K562 (cell line): ENCODE measurements around the gene AGPAT1. TPM values are rescaled to one million over a fixed set of nuclear protein-coding genes. Genes with fewer than 3 reads are reported as not detected.

Experiments
- CBFB ChIP-seq: sonication (generic); formaldehyde crosslinking; IDR thresholded peaks from 2 replicates; pipeline ENCODE4 v1.4.0; 2020; ENCODE audit warnings: mild to moderate bottlenecking, missing genetic modification reagents
- CBX1 ChIP-seq: sonication (generic); IDR thresholded peaks from 2 replicates; pipeline ENCODE4 v1.6.1; 2016; ENCODE audit warnings: antibody characterized with exemption, low read depth, mild to moderate bottlenecking
- CHAMP1 ChIP-seq: fragments of 450-650 bp; IDR thresholded peaks from 2 replicates; pipeline ENCODE4 v1.6.1; 2016; ENCODE audit warnings: mild to moderate bottlenecking
- CLOCK ChIP-seq: fragments of 250-450 bp; sonication (Bioruptor Pico); IDR thresholded peaks from 2 replicates; pipeline ENCODE4 v1.4.0; 2020; ENCODE audit warnings: mild to moderate bottlenecking, moderate library complexity, borderline replicate concordance
- CTCFL ChIP-seq: IDR thresholded peaks from 2 replicates; pipeline ENCODE4 v1.6.1; 2011; ENCODE audit warnings: borderline replicate concordance, low read depth, mild to moderate bottlenecking, moderate library complexity, low read length; ENCODE audit not compliant: insufficient read depth, poor library complexity, severe bottlenecking
- DIDO1 ChIP-seq: fragments of 450-650 bp; IDR thresholded peaks from 2 replicates; pipeline ENCODE4 v1.6.1; 2016; ENCODE audit warnings: low read depth, missing biosample characterization, missing genetic modification characterization
- ELF2 ChIP-seq: fragments of 250-450 bp; sonication (Bioruptor Pico); IDR thresholded peaks from 2 replicates; pipeline ENCODE4 v1.5.0; 2021; ENCODE audit warnings: mild to moderate bottlenecking
- GATAD2A ChIP-seq: fragments of 450-650 bp; IDR thresholded peaks from 2 replicates; pipeline ENCODE4 v1.6.1; 2017
- HMBOX1 ChIP-seq: sonication (generic); IDR thresholded peaks from 2 replicates; pipeline ENCODE4 v1.6.1; 2016
- LCOR ChIP-seq: sonication (generic); formaldehyde crosslinking; IDR thresholded peaks from 2 replicates; pipeline ENCODE4 v1.8.0; 2022; ENCODE audit warnings: mild to moderate bottlenecking, missing genetic modification reagents
- MYNN ChIP-seq, 2 experiments: sonication (generic); formaldehyde crosslinking in 1 of 2; IDR thresholded peaks; 2 replicates each; pipeline versions ENCODE4 v1.5.0 to v1.6.1; 2016 to 2020; ENCODE audit warnings: antibody characterized with exemption in 1 of 2, missing genetic modification reagents in 1 of 2
- RNF2 ChIP-seq: sonication (generic); IDR thresholded peaks from 2 replicates; pipeline ENCODE4 v1.6.1; 2016
- SIX5 ChIP-seq, 2 experiments: IDR thresholded peaks; 2 replicates each; pipeline ENCODE4 v1.6.1; 2011; ENCODE audit warnings: low read length in 2 of 2, borderline replicate concordance in 1 of 2, low read depth in 1 of 2, mild to moderate bottlenecking in 1 of 2, moderate library complexity in 1 of 2; ENCODE audit not compliant: insufficient read depth in 1 of 2
- SRSF3 ChIP-seq: fragments of 200-400 bp; formaldehyde crosslinking; IDR thresholded peaks from 2 replicates; pipeline ENCODE4 v1.6.1; 2016; ENCODE audit warnings: mild to moderate bottlenecking, low read length, moderate library complexity; ENCODE audit not compliant: insufficient read depth
- WHSC1 ChIP-seq: IDR thresholded peaks from one replicate; pipeline ENCODE4 v1.6.1; 2012; ENCODE audit warnings: low read length, control low read depth, inconsistent platforms
- ZFP91 ChIP-seq: sonication (generic); formaldehyde crosslinking; IDR thresholded peaks from 2 replicates; pipeline ENCODE4 v1.8.0; 2022; ENCODE audit warnings: mild to moderate bottlenecking, missing genetic modification reagents
- ZNF253 ChIP-seq: fragments of 250-450 bp; sonication (Bioruptor Pico); conservative IDR thresholded peaks from 2 replicates; pipeline ENCODE4 v1.6.1; 2021; ENCODE audit warnings: mild to moderate bottlenecking
- ZNF644 ChIP-seq: fragments of 200-800 bp; sonication (Bioruptor generic); IDR thresholded peaks from 2 replicates; pipeline ENCODE4 v1.6.1; 2016; ENCODE audit warnings: low read depth, missing genetic modification characterization, missing compliant biosample characterization
- polyA plus RNA-seq, 8 experiments: library from polyadenylated mRNA; depleted of rRNA in 4 of 8; stranded (reverse) in 5 of 8; unstranded in 3 of 8; fragments of >200 nt; fragmentation: Nextera tagmentation in 2 of 8; fragmentation: Illumina TruSeq in 1 of 8; extraction: Ambion mirVana in 2 of 8; extraction: Trizol in 1 of 8; gene quantifications; 2 replicates each; pipeline versions ENCODE4 v1.2.1 to v1.2.3, GENCODE V29; 2011 to 2014; ENCODE audit warnings: inconsistent platforms in 1 of 8, missing spikeins in 1 of 8
- total RNA-seq, 7 experiments: library from RNA; depleted of rRNA in 6 of 7; stranded (reverse); fragments of >200 nt in 6 of 7; fragmentation: Illumina TruSeq in 2 of 7; extraction: Trizol in 2 of 7; gene quantifications; 2 replicates each; pipeline versions ENCODE4 v1.2.1 to v1.2.3, GENCODE V29; 2011 to 2021; ENCODE audit warnings: low replicate concordance in 1 of 7

The AGPAT1 gene
- total and polyA plus RNA-seq, 9 of the 15 experiments (the other 6 are each of a cell fraction or from before 2014, with no cell fraction given) = 37.9 to 176 (median 69.4) TPM

GRCh38 chr6:32166411-32167061 lies 9.3 kb downstream of the AGPAT1 start (continued):
- TF ChIP-seq ZFP91 (CRISPR knock-in tag) (no peak), DIDO1 (tag) (no peak), WHSC1 (no peak), CBX1 (0 out of 2 replicates have a peak, but pooled peaks have one; percentile 28), ELF2 (no peak), CTCFL (peak; percentile 27), HMBOX1 (no peak), SIX5 (IDR thresholded peaks at IDR 0.05; ENCODE audit: borderline replicate concordance in 1 of 2, insufficient read depth in 1 of 2, low read depth in 1 of 2, low read length in 2 of 2) (no peak), CBFB (no peak), ZNF644 (tag) (no peak), RNF2 (no peak), GATAD2A (no peak), ZNF253 (CRISPR knock-in tag) (no peak), LCOR (no peak), SRSF3 (no peak), CHAMP1 (no peak), MYNN (IDR thresholded peaks at IDR 0.05) (0 out of 2 replicates have a peak, but pooled peaks have one; percentile 17), MYNN (CRISPR knock-in tag; IDR thresholded peaks at IDR 0.05) (no peak), CLOCK (CRISPR knock-in tag) (no peak)
